GM23248 (cell line): Measurements from ENCODE around the gene CGN.

Source experiments
- EZH2 ChIP-seq: fragments of 200-600 bp; sonication (generic); IDR thresholded peaks from 2 replicates; pipeline ENCODE4 v1.6.1; 2018; ENCODE audit warnings: antibody characterized with exemption, mild to moderate bottlenecking; ENCODE audit not compliant: insufficient read depth, poor library complexity, severe bottlenecking
- EZH2phosphoT487 ChIP-seq: fragments of 200-600 bp; sonication (generic); IDR thresholded peaks from 2 replicates; pipeline ENCODE4 v1.6.1; 2018; ENCODE audit warnings: antibody characterized with exemption, moderate library complexity, mild to moderate bottlenecking, low read depth; ENCODE audit not compliant: insufficient read depth

DNA sequence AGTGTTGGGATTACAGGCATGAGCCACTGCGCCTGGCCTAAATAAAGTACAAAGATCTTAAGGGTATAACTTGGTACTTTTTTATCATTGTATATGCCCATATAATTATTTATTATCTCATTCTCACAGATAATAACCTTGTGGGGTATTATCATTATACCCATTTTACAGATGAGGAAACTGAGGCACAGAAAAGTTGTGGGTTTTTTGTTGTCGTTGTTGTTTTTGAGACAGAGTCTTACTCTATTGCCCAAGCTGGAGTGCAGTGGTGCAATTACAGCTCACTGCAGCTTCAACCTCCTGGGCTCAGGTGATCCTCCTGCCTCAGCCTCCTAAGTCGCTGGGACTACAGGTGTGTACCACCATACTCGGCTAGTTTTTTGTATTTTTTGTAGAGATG is 4.1 kb downstream of the CGN start:
- TF ChIP-seq EZH2phosphoT487 (no peak), EZH2 (no peak)
